EH (cell line): ENCODE data around the gene ZNF408.
A peak's percentile ranks its signal among the peaks of the same experiment; 100 is the strongest.
"Not testable (repeated sequence)": the region's sequence is repeated elsewhere in the genome, so short reads cannot be mapped to it uniquely, and the experiment has no call there.

Experiments used
- DNase-seq: peaks from one replicate; pipeline ENCODE4 v3.0.0-alpha.2; 2015; ENCODE audit warnings: low read depth

Gene ZNF408

GRCh38 chr11:46700241-46701077 is at the start of gene ZNF408, which contains the start of gene ARHGAP1:
Gene ZNF408, plus strand, starts transcription at chr11:46701031. Its CDS starts 17 bp downstream, at chr11:46701048.
Gene ARHGAP1, minus strand, starts transcription at chr11:46700619. Its CDS starts 4,512 bp downstream, at chr11:46696107.
- peak; percentile 99 for DNase-seq

- DNase-seq = peak; percentile 33
These were observed 45.2 kb upstream of the ZNF408 start for GRCh38 chr11:46655631-46656030.

GRCh38 chr11:46657186-46657585 is 43.6 kb upstream of the ZNF408 start:
- DNase-seq = no peak

GRCh38 chr11:46658259-46658658 is 42.6 kb upstream of the ZNF408 start:
- DNase-seq = peak; percentile 77

- DNase-seq = peak; percentile 63
These were observed 40.9 kb upstream of the ZNF408 start for GRCh38 chr11:46659908-46660307.

- no peak for DNase-seq
These were observed 39.0 kb upstream of the ZNF408 start for GRCh38 chr11:46661836-46662235.

- DNase-seq = no peak
These were observed 38.5 kb upstream of the ZNF408 start for GRCh38 chr11:46662366-46662765.

GRCh38 chr11:46663277-46663940 is 37.4 kb upstream of the ZNF408 start:
- no peak for DNase-seq

GRCh38 chr11:46664612-46665011 is 36.2 kb upstream of the ZNF408 start:
- no peak for DNase-seq

- DNase-seq = no peak
These were observed 35.5 kb upstream of the ZNF408 start for GRCh38 chr11:46665356-46665755.

- no peak for DNase-seq
These were observed 34.3 kb upstream of the ZNF408 start for GRCh38 chr11:46666516-46666915.

- DNase-seq = no peak
These were observed 33.8 kb upstream of the ZNF408 start for GRCh38 chr11:46667043-46667481.

- no peak for DNase-seq
These were observed 32.2 kb upstream of the ZNF408 start for GRCh38 chr11:46668480-46669085.

GRCh38 chr11:46669711-46670139 is 31.1 kb upstream of the ZNF408 start:
- peak; percentile 61 for DNase-seq

- not testable (repeated sequence) for DNase-seq
These were observed 30.3 kb upstream of the ZNF408 start for GRCh38 chr11:46670521-46670920.

- DNase-seq = no peak
These were observed 28.9 kb upstream of the ZNF408 start for GRCh38 chr11:46671958-46672315.

GRCh38 chr11:46672381-46672839 is 28.4 kb upstream of the ZNF408 start:
- DNase-seq = no peak

- DNase-seq = no peak
These were observed 26.9 kb upstream of the ZNF408 start for GRCh38 chr11:46673713-46674462.

GRCh38 chr11:46674463-46675287 is 26.2 kb upstream of the ZNF408 start:
- peak; percentile 46 for DNase-seq

- peak; percentile 77 for DNase-seq
These were observed 25.5 kb upstream of the ZNF408 start for GRCh38 chr11:46675288-46675851.

GRCh38 chr11:46675949-46676348 is 24.9 kb upstream of the ZNF408 start:
- DNase-seq = no peak
